Neutrophil (primary cell): ENCODE results near the gene MED12L.
"Not testable (repeated sequence)": the region's sequence is repeated elsewhere in the genome, so short reads cannot be mapped to it uniquely, and the experiment has no call there.

Source experiments
- H3K27ac ChIP-seq: fragments of 200-600 bp; sonication (generic); 2 replicates; pipeline ENCODE4 v1.5.1; 2016; ENCODE audit warnings: mild to moderate bottlenecking, moderate library complexity
- H3K27me3 ChIP-seq: fragments of 200-600 bp; sonication (generic); 2 replicates; pipeline ENCODE4 v1.6.0; 2016; ENCODE audit warnings: mild to moderate bottlenecking
- H3K36me3 ChIP-seq: fragments of 200-600 bp; sonication (generic); 2 replicates; pipeline ENCODE4 v1.5.1; 2017
- H3K4me1 ChIP-seq, 2 experiments: fragments of 200-600 bp in 1 of 2; sonication (generic) in 1 of 2; 1 replicate in 1 of 2; 2 replicates in 1 of 2; pipeline versions ENCODE4 v1.5.1 to v1.6.1; 2013 to 2016; ENCODE audit warnings: low read depth in 1 of 2, low read length in 1 of 2, mild to moderate bottlenecking in 1 of 2, moderate library complexity in 1 of 2; ENCODE audit not compliant: control insufficient read depth in 1 of 2, insufficient read depth in 1 of 2
- H3K4me3 ChIP-seq, 2 experiments: fragments of 200-600 bp in 1 of 2; sonication (generic) in 1 of 2; 1 replicate in 1 of 2; 2 replicates in 1 of 2; pipeline ENCODE4 v1.5.1; 2013 to 2016; ENCODE audit warnings: low read depth in 1 of 2, low read length in 1 of 2, mild to moderate bottlenecking in 1 of 2, moderate library complexity in 1 of 2
- H3K9me3 ChIP-seq: fragments of 200-600 bp; sonication (generic); 2 replicates; pipeline ENCODE4 v1.5.1; 2016
- CTCF ChIP-seq: fragments of 200-600 bp; sonication (generic); IDR thresholded peaks from 2 replicates; pipeline ENCODE4 v1.5.1; 2016; ENCODE audit warnings: antibody characterized with exemption

MED12L gene

GRCh38 chr3:151232991-151233390, 147.5 kb downstream of the MED12L start:
- TF ChIP-seq CTCF = no peak
- Histone ChIP-seq H3K9me3 (no peaks in the 10 kb centered on the region), H3K4me1 (peaks cover 15 to 27% of the 10 kb centered on the region in 2 experiments), H3K36me3 (no peaks in the 10 kb centered on the region), H3K27ac (no peak overlapping the region), H3K27me3 (no peaks in the 10 kb centered on the region), H3K4me3 (no peak overlapping the region)

DNA sequence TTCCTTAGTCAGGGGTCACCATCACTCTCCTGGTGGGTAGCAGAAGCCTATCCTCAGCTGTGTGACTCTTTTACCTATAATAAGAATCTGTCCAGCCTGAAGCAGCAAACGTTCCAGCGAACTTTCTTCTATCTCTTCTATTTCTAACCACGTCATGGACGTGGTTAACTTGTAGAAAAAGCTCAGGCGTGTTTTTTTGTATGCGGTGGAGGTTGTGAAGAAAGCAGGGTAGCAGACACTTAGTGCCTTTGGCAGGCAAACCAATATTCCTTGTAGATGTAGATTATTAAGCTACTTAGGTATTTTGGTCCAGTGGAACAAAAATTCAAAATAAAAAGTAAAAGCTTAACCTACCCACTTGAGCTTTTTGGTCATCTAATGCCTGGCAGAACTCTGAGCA, 149.4 kb downstream of the MED12L start:
- no peak for TF ChIP-seq CTCF
- Histone ChIP-seq H3K36me3 (no peaks in the 10 kb centered on the region), H3K9me3 (no peaks in the 10 kb centered on the region), H3K27me3 (no peaks in the 10 kb centered on the region), H3K4me3 (no peak overlapping the region), H3K4me1 (peaks cover 14 to 19% of the 10 kb centered on the region in 2 experiments), H3K27ac (no peak overlapping the region)

DNA sequence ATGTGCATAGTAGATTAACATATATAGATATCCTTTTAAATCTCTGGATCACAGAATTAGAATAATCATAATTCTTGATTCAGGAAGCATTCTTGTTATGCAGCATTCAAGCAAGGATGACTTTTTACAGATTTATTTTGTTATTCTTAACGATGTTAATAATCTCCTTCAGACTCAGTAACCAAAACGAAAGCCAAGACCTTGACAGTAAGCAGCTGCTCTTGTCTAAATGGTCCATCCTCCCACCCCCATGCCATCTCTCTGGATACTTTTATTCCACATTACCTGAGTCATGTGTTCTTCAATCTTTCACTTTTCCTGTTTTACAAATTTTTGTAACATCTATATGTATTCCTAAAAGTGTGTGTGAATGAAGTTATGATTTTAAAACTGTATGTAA, 150.9 kb downstream of the MED12L start:
- TF ChIP-seq CTCF = no peak
- Histone ChIP-seq H3K36me3 (no peaks in the 10 kb centered on the region), H3K4me1 (peaks cover 2 to 5% of the 10 kb centered on the region in 2 experiments), H3K27ac (no peak overlapping the region), H3K9me3 (no peaks in the 10 kb centered on the region), H3K27me3 (no peaks in the 10 kb centered on the region), H3K4me3 (no peak overlapping the region)

GRCh38 chr3:151236736-151237135, 151.3 kb downstream of the MED12L start:
- no peaks in the 10 kb centered on the region for H3K36me3 ChIP-seq
- H3K27me3 ChIP-seq = no peaks in the 10 kb centered on the region
- H3K27ac ChIP-seq = no peak overlapping the region
- TF ChIP-seq CTCF = no peak
- peaks cover 0 to under 1% of the 10 kb centered on the region in 2 experiments for H3K4me1 ChIP-seq
- no peak overlapping the region for H3K4me3 ChIP-seq
- no peaks in the 10 kb centered on the region for H3K9me3 ChIP-seq

- not testable (repeated sequence) for H3K36me3 ChIP-seq, H3K4me3 ChIP-seq, H3K9me3 ChIP-seq, H3K4me1 ChIP-seq, H3K27ac ChIP-seq, H3K27me3 ChIP-seq
Measured at GRCh38 chr3:151242006-151242405, 156.5 kb downstream of the MED12L start.

- TF ChIP-seq CTCF = no peak
- H3K9me3 ChIP-seq = no peaks in the 10 kb centered on the region
- no peaks in the 10 kb centered on the region for H3K36me3 ChIP-seq
- no peaks in the 10 kb centered on the region for H3K4me1 ChIP-seq
- H3K27me3 ChIP-seq = no peaks in the 10 kb centered on the region
- H3K4me3 ChIP-seq = no peak overlapping the region
- no peak overlapping the region for H3K27ac ChIP-seq
Measured at GRCh38 chr3:151248772-151249337, 163.4 kb downstream of the MED12L start.
